Prostate gland (tissue), 2 donors: ENCODE results near the gene NUBPL.
"Not testable (repeated sequence)": the region's sequence is repeated elsewhere in the genome, so short reads cannot be mapped to it uniquely, and the experiment has no call there.

Experiments used
- CTCF ChIP-seq, 4 experiments: fragments of 200-600 bp in 2 of 4; fragments of 450-650 bp in 2 of 4; sonication (generic) in 2 of 4; IDR thresholded peaks; 1 replicate in 3 of 4; 2 replicates in 1 of 4; pipeline ENCODE4 v1.5.1; 2016 to 2019; ENCODE audit warnings: antibody characterized with exemption in 4 of 4, mild to moderate bottlenecking in 2 of 4, moderate library complexity in 2 of 4
- POLR2A ChIP-seq: fragments of 450-650 bp; IDR thresholded peaks from one replicate; pipeline ENCODE4 v1.6.1; 2016; ENCODE audit warnings: antibody characterized with exemption, mild to moderate bottlenecking
- POLR2AphosphoS5 ChIP-seq: sonication (generic); formaldehyde crosslinking; IDR thresholded peaks from one replicate; pipeline ENCODE4 v1.6.1; 2017; ENCODE audit warnings: antibody characterized with exemption

GRCh38 chr14:31868096-31868495 is 306.9 kb downstream of the NUBPL start:
- TF ChIP-seq CTCF (IDR thresholded peaks at IDR 0.05); POLR2A; POLR2AphosphoS5: not testable (repeated sequence)
